KMS-11 (cell line): ENCODE data around the gene REPIN1.

Source experiments
- H2AFZ ChIP-seq: fragments of 200-600 bp; sonication (generic); 2 replicates; pipeline ENCODE4 v1.6.1; 2016; ENCODE audit warnings: antibody characterized with exemption, mixed run types, low read depth
- H3K27ac ChIP-seq: fragments of 200-600 bp; sonication (generic); 2 replicates; pipeline ENCODE4 v1.6.1; 2016; ENCODE audit warnings: mild to moderate bottlenecking, mixed run types
- H3K27me3 ChIP-seq: fragments of 200-600 bp; sonication (generic); 2 replicates; pipeline ENCODE4 v1.6.1; 2017; ENCODE audit warnings: mild to moderate bottlenecking, low read depth, mixed run types, moderate library complexity; ENCODE audit not compliant: insufficient read depth
- H3K36me3 ChIP-seq: fragments of 200-600 bp; sonication (generic); 2 replicates; pipeline ENCODE4 v1.6.1; 2017; ENCODE audit warnings: mild to moderate bottlenecking, mixed run types; ENCODE audit not compliant: insufficient read depth
- H3K4me1 ChIP-seq: fragments of 200-600 bp; sonication (generic); 2 replicates; pipeline ENCODE4 v1.6.1; 2016; ENCODE audit warnings: mild to moderate bottlenecking, low read depth, mixed run types; ENCODE audit not compliant: poor library complexity, severe bottlenecking
- H3K4me2 ChIP-seq: fragments of 200-600 bp; sonication (generic); 2 replicates; pipeline ENCODE4 v1.7.0; 2016; ENCODE audit warnings: mild to moderate bottlenecking, mixed run types
- H3K4me3 ChIP-seq: fragments of 200-600 bp; sonication (generic); IDR thresholded peaks from 2 replicates; pipeline ENCODE4 v1.6.1; 2017; ENCODE audit warnings: low read depth, low read length, mixed read lengths; ENCODE audit not compliant: insufficient read depth
- H3K79me2 ChIP-seq: fragments of 200-600 bp; sonication (generic); 2 replicates; pipeline ENCODE4 v1.6.1; 2016; ENCODE audit warnings: low read depth, mixed run types; ENCODE audit not compliant: insufficient read depth
- H3K9ac ChIP-seq: fragments of 200-600 bp; sonication (generic); 2 replicates; pipeline ENCODE4 v1.6.1; 2016; ENCODE audit warnings: mild to moderate bottlenecking, mixed run types
- H4K20me1 ChIP-seq: fragments of 200-600 bp; sonication (generic); 2 replicates; pipeline ENCODE4 v1.6.1; 2016; ENCODE audit warnings: mild to moderate bottlenecking, mixed run types; ENCODE audit not compliant: insufficient read depth
- TF ChIP-seq, protein P1 (sequence below): fragments of 200-600 bp; sonication (generic); conservative IDR thresholded peaks from 2 replicates; pipeline ENCODE4 v1.6.1; 2017; ENCODE audit warnings: low read depth, mild to moderate bottlenecking, antibody characterized with exemption, low read length, moderate library complexity, mixed read lengths

The REPIN1 gene

DNA sequence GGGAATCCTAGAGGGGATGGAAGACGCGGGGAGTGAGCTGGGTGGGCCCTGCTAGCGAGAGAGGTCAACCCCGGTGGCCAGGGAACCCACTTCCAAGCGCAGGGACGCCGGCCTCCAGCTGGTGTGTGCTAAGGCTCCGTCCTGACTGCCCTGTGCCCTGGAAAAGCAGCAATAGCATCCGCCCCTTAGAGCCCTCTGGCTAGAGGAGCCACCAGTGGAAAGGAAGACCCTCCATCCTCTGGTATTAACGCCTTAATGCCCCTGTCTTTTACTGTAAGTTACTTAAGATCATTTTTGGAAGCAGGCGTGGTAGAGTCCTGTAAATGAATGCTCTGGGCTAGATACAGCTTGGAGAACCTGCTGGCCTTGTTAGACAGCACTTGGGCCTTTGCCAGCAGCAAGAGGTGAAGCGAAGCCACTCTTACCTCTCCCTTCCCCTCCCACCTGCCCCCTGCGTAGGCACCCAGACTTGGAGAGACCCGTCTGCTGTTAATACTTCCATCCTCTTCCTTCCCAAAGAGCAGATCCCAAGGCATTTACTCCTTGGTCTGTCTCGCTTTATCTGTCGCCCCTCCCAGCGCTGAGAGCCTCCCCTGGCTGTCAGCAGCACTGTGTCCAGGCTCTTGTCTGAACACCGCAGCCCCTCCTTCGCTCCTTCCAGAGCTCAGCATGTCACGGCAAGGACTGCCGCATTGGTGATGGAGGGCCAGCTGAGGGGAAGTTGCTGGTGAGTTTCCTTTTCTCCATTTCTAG, 4.6 kb downstream of the REPIN1 start:
- TF ChIP-seq, protein P1, sequence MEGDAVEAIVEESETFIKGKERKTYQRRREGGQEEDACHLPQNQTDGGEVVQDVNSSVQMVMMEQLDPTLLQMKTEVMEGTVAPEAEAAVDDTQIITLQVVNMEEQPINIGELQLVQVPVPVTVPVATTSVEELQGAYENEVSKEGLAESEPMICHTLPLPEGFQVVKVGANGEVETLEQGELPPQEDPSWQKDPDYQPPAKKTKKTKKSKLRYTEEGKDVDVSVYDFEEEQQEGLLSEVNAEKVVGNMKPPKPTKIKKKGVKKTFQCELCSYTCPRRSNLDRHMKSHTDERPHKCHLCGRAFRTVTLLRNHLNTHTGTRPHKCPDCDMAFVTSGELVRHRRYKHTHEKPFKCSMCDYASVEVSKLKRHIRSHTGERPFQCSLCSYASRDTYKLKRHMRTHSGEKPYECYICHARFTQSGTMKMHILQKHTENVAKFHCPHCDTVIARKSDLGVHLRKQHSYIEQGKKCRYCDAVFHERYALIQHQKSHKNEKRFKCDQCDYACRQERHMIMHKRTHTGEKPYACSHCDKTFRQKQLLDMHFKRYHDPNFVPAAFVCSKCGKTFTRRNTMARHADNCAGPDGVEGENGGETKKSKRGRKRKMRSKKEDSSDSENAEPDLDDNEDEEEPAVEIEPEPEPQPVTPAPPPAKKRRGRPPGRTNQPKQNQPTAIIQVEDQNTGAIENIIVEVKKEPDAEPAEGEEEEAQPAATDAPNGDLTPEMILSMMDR = no peak
- Histone ChIP-seq H2AFZ (no peak overlapping the region), H3K9ac (no peak overlapping the region; the same call in 1 of the 2 replicates), H3K79me2 (peaks cover 79% of the 10 kb centered on the region), H4K20me1 (no peaks in the 10 kb centered on the region), H3K27me3 (no peaks in the 10 kb centered on the region), H3K4me1 (peaks cover 81% of the 10 kb centered on the region), H3K36me3 (peaks cover 23% of the 10 kb centered on the region; the same call in 1 of the 2 replicates), H3K4me3 (no peak overlapping the region), H3K4me2 (peak overlapping the region; percentile 70), H3K27ac (peak overlapping the region; percentile 89)

DNA sequence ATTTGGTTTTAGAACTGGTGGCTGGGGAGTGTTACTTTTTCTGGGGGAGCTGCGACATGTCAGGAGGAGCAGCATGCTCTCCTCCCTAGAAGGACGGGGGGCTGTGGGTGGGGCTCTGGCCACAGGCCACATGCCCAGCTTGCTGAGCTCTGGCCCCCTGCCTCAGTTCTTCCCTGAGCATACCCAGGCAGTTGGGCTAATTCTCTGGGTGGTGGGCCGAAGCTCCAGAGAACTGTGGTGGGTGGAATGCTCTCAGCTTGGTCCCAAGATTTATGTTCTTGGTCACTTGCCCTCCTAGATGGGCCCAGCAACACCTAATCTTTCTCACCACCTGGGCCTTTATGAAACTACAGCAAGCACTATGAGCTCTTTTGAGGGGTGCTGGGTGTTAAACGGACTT, 5.4 kb downstream of the REPIN1 start:
- H3K4me2 ChIP-seq = peak overlapping the region; percentile 70
- no peak overlapping the region for H3K4me3 ChIP-seq
- no peaks in the 10 kb centered on the region for H4K20me1 ChIP-seq
- no peak overlapping the region; the same call in 1 of the 2 replicates for H3K9ac ChIP-seq
- H3K4me1 ChIP-seq = peaks cover 81% of the 10 kb centered on the region
- H3K27ac ChIP-seq = peak overlapping the region; percentile 89
- H3K36me3 ChIP-seq = peaks cover 23% of the 10 kb centered on the region; the same call in 1 of the 2 replicates
- peaks cover 73% of the 10 kb centered on the region for H3K79me2 ChIP-seq
- no peak overlapping the region for H2AFZ ChIP-seq
- TF ChIP-seq, protein P1 = no peak
- H3K27me3 ChIP-seq = no peaks in the 10 kb centered on the region

DNA sequence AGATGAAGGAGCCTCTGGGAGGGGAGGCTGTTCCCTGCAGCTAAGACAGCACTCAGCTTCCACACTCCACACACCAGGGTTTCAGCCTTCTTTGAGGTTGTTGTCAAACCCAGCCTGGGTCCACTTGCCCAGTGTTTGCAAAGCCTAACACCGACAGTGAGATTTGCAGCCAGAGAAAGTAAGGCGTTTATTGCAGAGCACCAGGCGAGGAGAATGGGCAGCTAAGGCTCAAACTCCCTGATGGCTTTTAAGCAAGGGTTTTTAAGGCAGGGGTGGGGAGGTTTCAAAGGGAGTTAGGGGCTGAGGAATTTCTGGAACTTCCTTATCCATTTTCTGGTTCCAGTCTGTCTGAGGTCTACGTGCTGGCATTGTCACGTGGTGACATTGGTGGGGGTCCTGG, 5.8 kb downstream of the REPIN1 start:
- TF ChIP-seq, protein P1 = no peak
- H3K27ac ChIP-seq = peak overlapping the region; percentile 89
- no peak overlapping the region for H3K4me3 ChIP-seq
- H3K36me3 ChIP-seq = peaks cover 23% of the 10 kb centered on the region; the same call in 1 of the 2 replicates
- peak overlapping the region; percentile 70 for H3K4me2 ChIP-seq
- H3K4me1 ChIP-seq = peaks cover 81% of the 10 kb centered on the region
- H4K20me1 ChIP-seq = no peaks in the 10 kb centered on the region
- no peak overlapping the region for H2AFZ ChIP-seq
- no peaks in the 10 kb centered on the region for H3K27me3 ChIP-seq
- H3K79me2 ChIP-seq = peaks cover 68% of the 10 kb centered on the region
- no peak overlapping the region; the same call in 1 of the 2 replicates for H3K9ac ChIP-seq

DNA sequence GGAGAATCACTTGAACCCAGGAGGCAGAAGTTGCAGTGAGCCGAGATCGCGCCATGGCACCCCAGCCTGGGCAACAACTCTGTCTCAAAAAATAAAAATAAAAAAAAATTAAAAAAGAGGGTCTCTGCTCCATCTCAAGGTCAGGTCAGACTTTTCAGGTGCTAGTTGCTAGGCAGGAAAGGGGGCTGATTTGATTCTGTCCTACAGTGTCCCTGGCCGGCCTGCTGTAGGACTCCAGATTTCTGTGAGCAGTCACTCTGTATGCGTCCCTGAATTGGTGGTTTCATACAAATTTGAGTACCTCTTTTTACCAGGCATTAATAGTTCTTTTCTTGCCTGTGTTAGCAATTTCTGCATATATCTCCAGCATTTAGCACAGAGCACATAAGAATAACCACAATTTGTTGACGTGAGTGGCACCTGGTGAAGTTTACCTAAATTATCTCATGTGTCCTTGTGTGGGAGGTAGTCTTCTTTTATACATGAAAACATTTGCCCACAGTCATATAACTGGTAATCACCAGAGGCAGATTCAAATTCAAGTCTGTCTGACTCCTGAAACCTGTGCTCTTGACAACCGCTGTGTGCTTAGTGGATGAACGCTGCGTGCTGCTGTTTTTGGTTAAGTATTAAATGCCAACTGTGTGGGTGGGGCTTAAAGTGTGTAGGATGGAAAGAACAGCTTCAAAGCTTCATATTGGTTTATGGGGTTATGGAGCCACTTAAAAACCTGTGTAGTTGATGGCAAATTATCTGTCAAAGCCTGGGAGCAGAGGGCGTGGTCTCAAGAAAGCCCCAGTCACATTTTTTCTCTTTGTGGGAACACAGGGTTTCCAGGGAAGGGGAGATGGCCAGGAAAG, 7.3 kb downstream of the REPIN1 start:
- H3K79me2 ChIP-seq = peaks cover 60% of the 10 kb centered on the region
- H3K36me3 ChIP-seq = peaks cover 19% of the 10 kb centered on the region; the same call in 1 of the 2 replicates
- peak overlapping the region; percentile 70 for H3K4me2 ChIP-seq
- H3K4me1 ChIP-seq = peaks cover 85% of the 10 kb centered on the region
- no peak overlapping the region for H2AFZ ChIP-seq
- no peaks in the 10 kb centered on the region for H3K27me3 ChIP-seq
- peak overlapping the region; percentile 44 for H3K9ac ChIP-seq
- peak overlapping the region; percentile 89 for H3K27ac ChIP-seq
- TF ChIP-seq, protein P1 = no peak
- no peaks in the 10 kb centered on the region for H4K20me1 ChIP-seq
- no peak overlapping the region for H3K4me3 ChIP-seq
